Activated CD4-positive, alpha-beta memory T cell treated with anti-CD3 and anti-CD28 coated beads for 36 hours (primary cell): ENCODE data around the gene DAPK1. TPM values are rescaled to one million over a fixed set of nuclear protein-coding genes. Genes with fewer than 3 reads are reported as not detected.

Experiments used
- CTCF ChIA-PET: fragments of 350-600 bp; sonication (Branson Sonifier 250); formaldehyde crosslinking; loops from one replicate; lab custom pipeline; 2021; ENCODE audit warnings: antibody characterized with exemption, inconsistent platforms; lab: Charles Lee
- POLR2A ChIA-PET: fragments of 350-600 bp; sonication (Branson Sonifier 250); formaldehyde crosslinking; loops from one replicate; lab custom pipeline; 2021; ENCODE audit warnings: antibody characterized with exemption; lab: Charles Lee
- DNase-seq: peaks from one replicate; pipeline ENCODE4 v3.0.0-alpha.2; 2020
- H3K27ac Mint-ChIP-seq: one replicate; pipeline ENCODE4 v1.8.0; 2021; ENCODE audit warnings: mixed read lengths
- H3K27me3 Mint-ChIP-seq: one replicate; pipeline ENCODE4 v1.8.0; 2021; ENCODE audit warnings: mixed read lengths
- H3K36me3 Mint-ChIP-seq: one replicate; pipeline ENCODE4 v1.8.0; 2021; ENCODE audit warnings: mixed read lengths
- H3K4me1 Mint-ChIP-seq: one replicate; pipeline ENCODE4 v1.8.0; 2021; ENCODE audit warnings: low read depth, mixed read lengths
- H3K4me3 Mint-ChIP-seq: one replicate; pipeline ENCODE4 v1.8.0; 2021; ENCODE audit warnings: mild to moderate bottlenecking, mixed read lengths
- H3K9me3 Mint-ChIP-seq: one replicate; pipeline ENCODE4 v1.8.0; 2021; ENCODE audit warnings: mixed read lengths
- intact Hi-C: fragments of 100-400 bp; cut with micrococcal nuclease; formaldehyde crosslinking; loops from one replicate; pipeline ENCODE4 v1.15.1; 2023
- total RNA-seq, 2 experiments: library from RNA; stranded (reverse); gene quantifications; one replicate each; pipeline ENCODE4 v1.2.3, GENCODE V29; 2021

DAPK1 gene
- total RNA-seq, 2 experiments from 2014 or later, result 1.9 to 3.3 TPM

- H3K27me3 Mint-ChIP-seq, result peaks cover 2% of the 10 kb centered on the region
- intact Hi-C loops, result no loop called here
- H3K27ac Mint-ChIP-seq, result no peak overlapping the region
- H3K36me3 Mint-ChIP-seq, result no peaks in the 10 kb centered on the region
- CTCF ChIA-PET, result no interaction called here
- DNase-seq, result no peak
- no peak overlapping the region for H3K4me3 Mint-ChIP-seq
- no peaks in the 10 kb centered on the region for H3K9me3 Mint-ChIP-seq
- H3K4me1 Mint-ChIP-seq, result peaks cover 14% of the 10 kb centered on the region
- POLR2A ChIA-PET, result no interaction called here
Measured at GRCh38 chr9:87478226-87478992, 19.3 kb upstream of the DAPK1 start.

- Mint-ChIP-seq H3K9me3 (no peaks in the 10 kb centered on the region), H3K27ac (no peak overlapping the region), H3K4me3 (no peak overlapping the region), H3K27me3 (peaks cover 2% of the 10 kb centered on the region), H3K36me3 (no peaks in the 10 kb centered on the region), H3K4me1 (peaks cover 12% of the 10 kb centered on the region)
- DNase-seq, result no peak
- ChIA-PET POLR2A (no interaction called here), CTCF (no interaction called here)
- intact Hi-C loops, result no loop called here
Measured at GRCh38 chr9:87479801-87480201, 17.9 kb upstream of the DAPK1 start.

- no peaks in the 10 kb centered on the region for H3K9me3 Mint-ChIP-seq
- peaks cover 2% of the 10 kb centered on the region for H3K27me3 Mint-ChIP-seq
Measured at GRCh38 chr9:87481890-87482855, 15.5 kb upstream of the DAPK1 start.

GRCh38 chr9:87490225-87490624 is 7.4 kb upstream of the DAPK1 start:
- ChIA-PET POLR2A (no interaction called here), CTCF (interaction anchor here (0.7 kb wide), 1 partner anchor 1231 kb away, joined by 3 read pairs; no protein-coding TSS in a partner anchor)
- Mint-ChIP-seq H3K4me1 (no peaks in the 10 kb centered on the region), H3K27me3 (peaks cover 13% of the 10 kb centered on the region), H3K27ac (no peak overlapping the region), H3K4me3 (no peak overlapping the region), H3K36me3 (no peaks in the 10 kb centered on the region), H3K9me3 (no peaks in the 10 kb centered on the region)
- intact Hi-C loops, result no loop called here
- DNase-seq, result no peak

More at GRCh38 chr9:87481890-87482855, 15.5 kb upstream of the DAPK1 start:
- no peaks in the 10 kb centered on the region for H3K36me3 Mint-ChIP-seq
- no peak overlapping the region for H3K4me3 Mint-ChIP-seq
- intact Hi-C loops, result no loop called here
- DNase-seq, result no peak
- peaks cover 6% of the 10 kb centered on the region for H3K4me1 Mint-ChIP-seq
- POLR2A ChIA-PET, result no interaction called here
- no peak overlapping the region for H3K27ac Mint-ChIP-seq
- CTCF ChIA-PET, result no interaction called here

GRCh38 chr9:87490907-87491306 is 6.8 kb upstream of the DAPK1 start:
- Mint-ChIP-seq H3K9me3 (no peaks in the 10 kb centered on the region), H3K4me3 (no peak overlapping the region), H3K36me3 (no peaks in the 10 kb centered on the region), H3K4me1 (no peaks in the 10 kb centered on the region), H3K27ac (no peak overlapping the region), H3K27me3 (peaks cover 19% of the 10 kb centered on the region)
- CTCF ChIA-PET, result no interaction called here
- no peak for DNase-seq
- POLR2A ChIA-PET, result no interaction called here
- intact Hi-C loops, result no loop called here

- ChIA-PET CTCF (no interaction called here), POLR2A (no interaction called here)
- no peaks in the 10 kb centered on the region for H3K9me3 Mint-ChIP-seq
- no peak overlapping the region for H3K27ac Mint-ChIP-seq
- intact Hi-C loops, result no loop called here
- H3K36me3 Mint-ChIP-seq, result no peaks in the 10 kb centered on the region
- no peak overlapping the region for H3K4me3 Mint-ChIP-seq
- no peak for DNase-seq
- peaks cover 24% of the 10 kb centered on the region for H3K27me3 Mint-ChIP-seq
- H3K4me1 Mint-ChIP-seq, result no peaks in the 10 kb centered on the region
Measured at GRCh38 chr9:87491523-87491922, 6.1 kb upstream of the DAPK1 start.

GRCh38 chr9:87492642-87493041 is 5.0 kb upstream of the DAPK1 start:
- H3K4me1 Mint-ChIP-seq, result peaks cover 3% of the 10 kb centered on the region

GRCh38 chr9:87494970-87495471 is 2.6 kb upstream of the DAPK1 start:
- POLR2A ChIA-PET, result no interaction called here
- no peaks in the 10 kb centered on the region for H3K36me3 Mint-ChIP-seq
- H3K4me1 Mint-ChIP-seq, result peaks cover 13% of the 10 kb centered on the region
- peaks cover 44% of the 10 kb centered on the region for H3K27me3 Mint-ChIP-seq
- no peaks in the 10 kb centered on the region for H3K9me3 Mint-ChIP-seq
- no peak overlapping the region for H3K27ac Mint-ChIP-seq
- CTCF ChIA-PET, result no interaction called here
- H3K4me3 Mint-ChIP-seq, result no peak overlapping the region
- no peak for DNase-seq
- intact Hi-C loops, result no loop called here

More at GRCh38 chr9:87492642-87493041, 5.0 kb upstream of the DAPK1 start:
- no peaks in the 10 kb centered on the region for H3K9me3 Mint-ChIP-seq
- H3K36me3 Mint-ChIP-seq, result no peaks in the 10 kb centered on the region
- DNase-seq, result no peak
- H3K4me3 Mint-ChIP-seq, result no peak overlapping the region
- H3K27me3 Mint-ChIP-seq, result peaks cover 30% of the 10 kb centered on the region
- ChIA-PET POLR2A (no interaction called here), CTCF (no interaction called here)
- H3K27ac Mint-ChIP-seq, result no peak overlapping the region
- intact Hi-C loops, result no loop called here

GRCh38 chr9:87497080-87497603 is 525 bp upstream of the DAPK1 start:
- POLR2A ChIA-PET, result no interaction called here
- peaks cover 23% of the 10 kb centered on the region for H3K4me1 Mint-ChIP-seq
- no peak for DNase-seq
- peaks cover 49% of the 10 kb centered on the region for H3K27me3 Mint-ChIP-seq
- H3K4me3 Mint-ChIP-seq, result peak overlapping the region; percentile 1
- CTCF ChIA-PET, result no interaction called here
- intact Hi-C loops, result no loop called here
- no peaks in the 10 kb centered on the region for H3K9me3 Mint-ChIP-seq
- no peak overlapping the region for H3K27ac Mint-ChIP-seq
- H3K36me3 Mint-ChIP-seq, result no peaks in the 10 kb centered on the region

GRCh38 chr9:87498046-87498810 is 561 bp downstream of the DAPK1 start:
- POLR2A ChIA-PET, result no interaction called here
- H3K9me3 Mint-ChIP-seq, result no peaks in the 10 kb centered on the region
- peaks cover 23% of the 10 kb centered on the region for H3K4me1 Mint-ChIP-seq
- intact Hi-C loops, result no loop called here
- no peaks in the 10 kb centered on the region for H3K36me3 Mint-ChIP-seq
- DNase-seq, result peak; percentile 12
- H3K27ac Mint-ChIP-seq, result no peak overlapping the region
- no peak overlapping the region for H3K4me3 Mint-ChIP-seq
- CTCF ChIA-PET, result interaction anchor here (0.6 kb wide), 1 partner anchor 93 kb away, joined by 3 read pairs; no protein-coding TSS in a partner anchor
- peaks cover 51% of the 10 kb centered on the region for H3K27me3 Mint-ChIP-seq

- H3K4me3 Mint-ChIP-seq, result peak overlapping the region; percentile 27
- H3K27ac Mint-ChIP-seq, result no peak overlapping the region
- no peaks in the 10 kb centered on the region for H3K9me3 Mint-ChIP-seq
- no peaks in the 10 kb centered on the region for H3K36me3 Mint-ChIP-seq
- CTCF ChIA-PET, result interaction anchor here (0.6 kb wide), 1 partner anchor 92 kb away, joined by 3 read pairs; no protein-coding TSS in a partner anchor
- intact Hi-C loops, result no loop called here
- H3K27me3 Mint-ChIP-seq, result peaks cover 50% of the 10 kb centered on the region
- H3K4me1 Mint-ChIP-seq, result peaks cover 23% of the 10 kb centered on the region
- no peak for DNase-seq
- POLR2A ChIA-PET, result no interaction called here
Measured at GRCh38 chr9:87498811-87499360, 1.2 kb downstream of the DAPK1 start.
